Measurements from ENCODE around the gene CENPS. TPM values are rescaled to one million over a fixed set of nuclear protein-coding genes. Genes with fewer than 3 reads are reported as not detected.

CENPS gene
- total and polyA plus RNA-seq, 7 donors: 2.2 to 31.4 (median 7.5) TPM

DNA sequence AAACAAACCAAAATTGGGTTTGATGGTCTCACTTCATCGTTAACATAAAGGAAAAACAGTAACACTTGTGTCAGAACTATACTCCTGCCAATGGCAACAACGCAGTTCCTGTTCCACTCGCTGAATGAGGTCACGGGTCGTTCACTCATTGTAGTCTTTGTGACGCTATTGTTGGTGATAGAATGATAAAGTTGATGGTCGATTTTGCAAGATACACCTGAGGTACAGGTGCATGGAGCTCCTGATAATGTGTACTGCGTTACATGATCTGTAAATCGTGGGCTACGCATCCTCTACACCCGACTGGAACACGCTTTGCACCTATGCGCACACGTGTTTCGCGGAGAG lies 391 bp upstream of the CENPS start:
- Histone ChIP-seq H3K4me1 (peaks cover 14% of the 10 kb centered on the region), H3K36me3 (ENCODE audit: insufficient read depth in 1 of 2, low read depth in 1 of 2) (peaks cover 0 to 7% of the 10 kb centered on the region in 2 donors), H3K27ac (no peak overlapping the region), H3K4me3 (peak overlapping the region; percentile 93), H3K27me3 (ENCODE audit: insufficient read depth in 3 of 3, low read length in 2 of 3) (no peaks in the 10 kb centered on the region), H3K9me3 (no peaks in the 10 kb centered on the region)
- 17 to 22% (median 22%) methylated on average over 16 of the region's 16 CpGs for WGBS, 3 donors
- intact Hi-C loops (cut with DNase I): loop anchor here in 1 of 2 donors (2.0 to 5.0 kb wide), 4 partner anchors 55 to 803 kb away; no protein-coding TSS in a partner anchor
- TF ChIP-seq, protein P1, sequence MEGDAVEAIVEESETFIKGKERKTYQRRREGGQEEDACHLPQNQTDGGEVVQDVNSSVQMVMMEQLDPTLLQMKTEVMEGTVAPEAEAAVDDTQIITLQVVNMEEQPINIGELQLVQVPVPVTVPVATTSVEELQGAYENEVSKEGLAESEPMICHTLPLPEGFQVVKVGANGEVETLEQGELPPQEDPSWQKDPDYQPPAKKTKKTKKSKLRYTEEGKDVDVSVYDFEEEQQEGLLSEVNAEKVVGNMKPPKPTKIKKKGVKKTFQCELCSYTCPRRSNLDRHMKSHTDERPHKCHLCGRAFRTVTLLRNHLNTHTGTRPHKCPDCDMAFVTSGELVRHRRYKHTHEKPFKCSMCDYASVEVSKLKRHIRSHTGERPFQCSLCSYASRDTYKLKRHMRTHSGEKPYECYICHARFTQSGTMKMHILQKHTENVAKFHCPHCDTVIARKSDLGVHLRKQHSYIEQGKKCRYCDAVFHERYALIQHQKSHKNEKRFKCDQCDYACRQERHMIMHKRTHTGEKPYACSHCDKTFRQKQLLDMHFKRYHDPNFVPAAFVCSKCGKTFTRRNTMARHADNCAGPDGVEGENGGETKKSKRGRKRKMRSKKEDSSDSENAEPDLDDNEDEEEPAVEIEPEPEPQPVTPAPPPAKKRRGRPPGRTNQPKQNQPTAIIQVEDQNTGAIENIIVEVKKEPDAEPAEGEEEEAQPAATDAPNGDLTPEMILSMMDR (IDR thresholded peaks at IDR 0.05): no peak
- DNase-seq (no peak), ATAC-seq (peak in 1 of 4 donors; percentile 1)

DNA sequence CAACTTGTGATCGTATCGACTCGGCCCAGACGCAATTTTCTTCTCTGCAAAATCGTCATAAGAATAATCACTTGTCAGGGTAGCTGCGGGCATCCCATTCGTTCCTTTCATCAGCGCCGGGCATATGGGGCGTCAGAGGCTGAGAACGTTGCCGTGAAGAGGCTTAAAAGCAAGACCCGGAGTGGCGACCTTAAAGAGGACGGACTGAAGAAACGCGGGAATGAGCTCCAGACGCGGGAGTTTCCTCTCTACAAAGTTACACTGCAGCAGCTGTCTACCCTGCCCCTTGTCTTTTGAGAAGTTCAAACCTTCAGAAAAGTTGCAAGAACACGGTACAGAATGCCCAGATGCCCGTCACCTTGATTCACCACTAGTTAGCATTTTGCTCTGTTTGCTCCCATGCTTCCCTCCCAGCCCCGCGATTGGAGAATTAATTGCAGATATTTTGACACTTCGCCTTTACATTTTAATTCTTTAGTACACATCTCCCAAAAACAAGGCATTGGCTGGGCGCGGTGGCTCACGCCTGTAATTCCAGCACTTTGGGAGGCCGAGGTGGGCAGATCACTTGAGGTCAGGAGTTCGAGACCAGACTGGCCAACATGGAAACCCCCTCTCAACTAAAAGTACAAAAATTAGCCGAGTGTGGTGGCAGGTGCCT lies 967 bp downstream of the CENPS start:
- Histone ChIP-seq H3K27me3 (ENCODE audit: insufficient read depth in 3 of 3, low read length in 2 of 3) (no peaks in the 10 kb centered on the region), H3K36me3 (ENCODE audit: insufficient read depth in 1 of 2, low read depth in 1 of 2) (peaks cover 0 to 12% of the 10 kb centered on the region in 2 donors), H3K27ac (no peak overlapping the region), H3K4me3 (peak overlapping the region; percentile 93), H3K9me3 (no peaks in the 10 kb centered on the region), H3K4me1 (peaks cover 14% of the 10 kb centered on the region)
- 22 to 24% (median 22%) methylated on average over 30 of the region's 30 CpGs for WGBS, 3 donors
- intact Hi-C loops (cut with DNase I): no loop called here
- ATAC-seq (no peak), DNase-seq (no peak)
- TF ChIP-seq, protein P1 (IDR thresholded peaks at IDR 0.05): no peak

DNA sequence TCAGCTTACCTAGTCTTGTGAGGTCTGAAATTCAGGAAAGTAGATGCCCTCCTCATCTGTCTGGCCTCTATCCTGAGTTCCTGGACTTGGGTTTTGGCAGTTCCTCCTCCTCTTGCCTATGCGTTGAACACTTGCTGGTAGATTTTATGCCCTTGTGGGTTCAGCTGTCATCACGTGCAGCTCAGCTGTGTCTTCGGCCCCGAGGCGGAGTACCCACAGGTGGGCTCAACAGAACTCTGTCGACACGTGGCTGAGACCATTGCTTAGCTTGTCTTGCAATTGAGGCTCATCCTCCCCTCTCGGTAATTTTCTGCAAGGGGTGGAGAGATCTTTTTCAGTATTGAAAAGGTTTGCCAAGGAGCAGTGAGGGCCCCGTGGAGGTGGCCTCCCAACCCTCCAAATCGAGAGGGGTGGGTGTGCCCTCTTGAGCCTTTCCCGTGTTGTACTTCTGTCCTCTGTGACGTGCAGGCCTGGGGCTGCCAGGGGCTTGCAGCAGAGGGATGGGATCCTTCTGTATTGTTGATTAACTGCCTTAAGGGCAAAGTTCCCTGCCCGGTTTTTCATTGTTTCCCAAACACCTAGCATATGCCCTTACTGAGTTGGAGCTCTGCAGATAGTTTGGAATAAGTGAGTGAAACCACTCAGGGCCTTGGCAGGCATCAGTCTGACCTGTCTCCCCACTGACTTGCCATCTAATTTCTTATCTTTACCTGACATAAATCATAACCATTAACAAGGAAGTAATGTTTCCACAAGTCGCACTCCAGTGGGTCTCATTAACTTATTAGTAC lies 2.9 kb downstream of the CENPS start:
- intact Hi-C loops (cut with DNase I): loop anchor here in 1 of 2 donors (1.0 kb wide), 1 partner anchor 60 kb away; no protein-coding TSS in a partner anchor
- WGBS, 3 donors: 62 to 72% (median 65%) methylated on average over 14 of the region's 14 CpGs
- Histone ChIP-seq H3K36me3 (ENCODE audit: insufficient read depth in 1 of 2, low read depth in 1 of 2) (peaks cover 0 to 12% of the 10 kb centered on the region in 2 donors), H3K9me3 (no peaks in the 10 kb centered on the region), H3K27me3 (ENCODE audit: insufficient read depth in 3 of 3, low read length in 2 of 3) (no peaks in the 10 kb centered on the region), H3K4me1 (peaks cover 10% of the 10 kb centered on the region), H3K4me3 (no peak overlapping the region), H3K27ac (no peak overlapping the region)
- TF ChIP-seq, protein P1 (IDR thresholded peaks at IDR 0.05): no peak
- no peak for DNase-seq
- ATAC-seq: no peak

DNA sequence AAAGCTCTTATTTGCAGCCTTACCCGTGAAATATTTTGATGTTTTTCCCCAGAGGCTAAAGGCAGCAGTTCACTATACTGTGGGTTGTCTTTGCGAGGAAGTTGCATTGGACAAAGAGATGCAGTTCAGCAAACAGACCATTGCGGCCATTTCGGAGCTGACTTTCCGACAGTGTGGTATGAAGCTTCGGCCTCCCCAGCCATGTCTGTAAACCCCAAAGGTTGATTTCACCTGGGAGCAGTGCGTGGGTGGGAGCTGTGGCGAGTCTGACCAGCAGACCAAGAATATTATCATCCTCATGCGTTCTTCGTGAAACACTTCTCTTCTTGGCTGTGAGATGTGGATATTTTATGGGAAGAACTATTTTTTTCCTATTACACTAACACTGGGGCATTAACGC lies 3.6 kb downstream of the CENPS start:
- 85 to 88% (median 88%) methylated on average over 11 of the region's 11 CpGs for WGBS, 3 donors
- DNase-seq (no peak), ATAC-seq (no peak)
- H3K4me1 ChIP-seq: peaks cover 10% of the 10 kb centered on the region
- TF ChIP-seq, protein P1 (IDR thresholded peaks at IDR 0.05): no peak
- H3K4me3 ChIP-seq: no peak overlapping the region
- no peaks in the 10 kb centered on the region for H3K27me3 ChIP-seq (ENCODE audit: insufficient read depth in 3 of 3, low read length in 2 of 3)
- no peaks in the 10 kb centered on the region for H3K9me3 ChIP-seq
- intact Hi-C loops (cut with DNase I): no loop called here
- H3K36me3 ChIP-seq (ENCODE audit: insufficient read depth in 1 of 2, low read depth in 1 of 2): peaks cover 0 to 12% of the 10 kb centered on the region in 2 donors
- H3K27ac ChIP-seq: no peak overlapping the region
